SK-N-SH treated with all-trans-retinoic acid at 6 μM for 48 hours (cell line): ENCODE data around the gene GOLT1A.

Experiments
- ATAC-seq: fragments of 200-7000 bp; cut with Tn5 transposase; 3 replicates; pipeline ENCODE4 v1.9.1; 2020; ENCODE audit warnings: mild to moderate bottlenecking, moderate library complexity
- ARNTL ChIP-seq: fragments of 450-650 bp; formaldehyde crosslinking; IDR thresholded peaks from 2 replicates; pipeline ENCODE4 v1.5.0; 2020; ENCODE audit warnings: low read depth, mild to moderate bottlenecking, moderate library complexity, borderline replicate concordance
- BACH2 ChIP-seq: fragments of 250-450 bp; sonication (Bioruptor Pico); IDR thresholded peaks from 2 replicates; pipeline ENCODE4 v1.9.0; 2021; ENCODE audit warnings: mild to moderate bottlenecking, borderline replicate concordance
- ESRRG ChIP-seq: fragments of 250-450 bp; sonication (Bioruptor Pico); IDR thresholded peaks from 2 replicates; pipeline ENCODE4 v1.6.1; 2021; ENCODE audit warnings: mild to moderate bottlenecking
- GLIS3 ChIP-seq: fragments of 250-450 bp; sonication (Bioruptor Pico); IDR thresholded peaks from 2 replicates; pipeline ENCODE4 v1.5.0; 2020; ENCODE audit warnings: mild to moderate bottlenecking, moderate library complexity
- ISL1 ChIP-seq: fragments of 250-450 bp; sonication (Bioruptor Pico); IDR thresholded peaks from 2 replicates; pipeline ENCODE4 v2.1.2; 2022; ENCODE audit warnings: mild to moderate bottlenecking, moderate library complexity
- OSR1 ChIP-seq: fragments of 250-450 bp; sonication (Bioruptor Pico); IDR thresholded peaks from 2 replicates; pipeline ENCODE4 v1.8.0; 2022; ENCODE audit warnings: moderate library complexity, mild to moderate bottlenecking, inconsistent platforms
- POU6F1 ChIP-seq: fragments of 250-450 bp; sonication (Bioruptor Pico); IDR thresholded peaks from 2 replicates; pipeline ENCODE4 v1.8.0; 2021; ENCODE audit warnings: low read depth, mild to moderate bottlenecking, moderate library complexity, borderline replicate concordance
- PPARA ChIP-seq: fragments of 250-450 bp; sonication (Bioruptor Pico); IDR thresholded peaks from 2 replicates; pipeline ENCODE4 v1.5.0; 2020; ENCODE audit warnings: mild to moderate bottlenecking, borderline replicate concordance
- SNAI2 ChIP-seq: fragments of 250-450 bp; sonication (Bioruptor Pico); IDR thresholded peaks from 2 replicates; pipeline ENCODE4 v1.5.0; 2020; ENCODE audit warnings: mild to moderate bottlenecking, moderate library complexity
- ZNF565 ChIP-seq: fragments of 450-650 bp; formaldehyde crosslinking; conservative IDR thresholded peaks from 2 replicates; pipeline ENCODE4 v1.5.0; 2020; ENCODE audit warnings: low read depth, mild to moderate bottlenecking, moderate library complexity
- ZNF70 ChIP-seq: fragments of 450-650 bp; formaldehyde crosslinking; IDR thresholded peaks from 2 replicates; pipeline ENCODE4 v1.5.0; 2020; ENCODE audit warnings: mild to moderate bottlenecking, moderate library complexity
- ZNF8 ChIP-seq: fragments of 450-650 bp; formaldehyde crosslinking; IDR thresholded peaks from 2 replicates; pipeline ENCODE4 v1.5.0; 2020; ENCODE audit warnings: mild to moderate bottlenecking, moderate library complexity

Gene GOLT1A

GRCh38 chr1:204150702-204151551 lies 62.9 kb downstream of the GOLT1A start (continued):
- TF ChIP-seq ZNF70 (CRISPR knock-in tag) (no peak), POU6F1 (CRISPR knock-in tag) (no peak), SNAI2 (CRISPR knock-in tag) (no peak), ZNF565 (CRISPR knock-in tag) (no peak), ESRRG (CRISPR knock-in tag) (no peak), ARNTL (CRISPR knock-in tag) (no peak), PPARA (CRISPR knock-in tag) (no peak), ISL1 (CRISPR knock-in tag) (no peak)

- TF ChIP-seq GLIS3 (CRISPR knock-in tag), result no peak
- no peak for TF ChIP-seq PPARA (CRISPR knock-in tag)
- no peak for TF ChIP-seq ZNF8 (CRISPR knock-in tag)
- ATAC-seq, result no peak
Measured at GRCh38 chr1:204149635-204150565, 63.9 kb downstream of the GOLT1A start.

- no peak for ATAC-seq
- TF ChIP-seq ZNF8 (CRISPR knock-in tag) (no peak), ESRRG (CRISPR knock-in tag) (no peak), BACH2 (no peak), ZNF565 (CRISPR knock-in tag) (no peak), OSR1 (no peak)
Measured at GRCh38 chr1:204149107-204149506, 64.7 kb downstream of the GOLT1A start.
